Endothelial cell of umbilical vein (primary cell): ENCODE measurements around the gene TTC9. TPM values are rescaled to one million over a fixed set of nuclear protein-coding genes. Genes with fewer than 3 reads are reported as not detected.

Source experiments
- BruUV-seq: library from RNA; stranded (reverse); fragments of 400-500 nt; replicated peaks from 2 replicates; lab custom pipeline; 2021; lab: Mats Ljungman, UMichigan
- CTCF ChIA-PET: fragments of 300-600, 350-600 bp; sonication (Branson Sonifier 250); formaldehyde crosslinking; loops from one replicate; lab custom pipeline; 2021; ENCODE audit warnings: antibody characterized with exemption, inconsistent platforms; lab: Charles Lee
- POLR2A ChIA-PET: fragments of 300-600, 350-600 bp; sonication (Branson Sonifier 250); formaldehyde crosslinking; loops from one replicate; lab custom pipeline; 2021; ENCODE audit warnings: antibody characterized with exemption, inconsistent platforms; lab: Charles Lee
- DNase-seq: peaks from one replicate; pipeline ENCODE4 v3.0.0-alpha.2; 2011; ENCODE audit warnings: low read depth, low spot score
- FAIRE-seq: peaks from 2 replicates; lab custom pipeline; 2011; peaks lifted over from hg19 to GRCh38; lab: Jason Lieb, UNC
- H2AFZ ChIP-seq: 2 replicates; pipeline ENCODE4 v1.6.0; 2012; ENCODE audit warnings: low read depth, low read length, control low read depth, inconsistent platforms
- H3K27ac ChIP-seq: 2 replicates; pipeline ENCODE4 v1.5.1; 2011; ENCODE audit warnings: low read depth, mild to moderate bottlenecking, control low read depth, low read length, moderate library complexity; ENCODE audit not compliant: insufficient read depth
- H3K27me3 ChIP-seq, 2 experiments: 2 replicates each; pipeline versions ENCODE4 v1.6.0 to v1.6.1; 2011; ENCODE audit warnings: low read length in 2 of 2, mixed read lengths in 1 of 2; ENCODE audit not compliant: control insufficient read depth in 2 of 2, insufficient read depth in 2 of 2
- H3K36me3 ChIP-seq, 2 experiments: 2 replicates in 1 of 2; 3 replicates in 1 of 2; pipeline ENCODE4 v1.5.1; 2011; ENCODE audit warnings: low read length in 2 of 2, mild to moderate bottlenecking in 1 of 2, moderate library complexity in 1 of 2; ENCODE audit not compliant: control insufficient read depth in 2 of 2, insufficient read depth in 2 of 2; ENCODE audit errors: extremely low read depth in 1 of 2
- H3K4me1 ChIP-seq: 3 replicates; pipeline ENCODE4 v1.5.1; 2011; ENCODE audit warnings: mild to moderate bottlenecking, low read length; ENCODE audit not compliant: control insufficient read depth, insufficient read depth; ENCODE audit errors: extremely low read depth
- H3K4me2 ChIP-seq: 2 replicates; pipeline ENCODE4 v1.6.1; 2011; ENCODE audit warnings: low read length, control low read depth, mixed read lengths; ENCODE audit not compliant: insufficient read depth
- H3K4me3 ChIP-seq, 3 experiments: fragments of 200-600 bp in 1 of 3; sonication (generic), shearing (Covaris generic) in 1 of 3; replicated peaks in 1 of 3; 2 replicates each; pipeline ENCODE4 v1.5.1; 2011 to 2016; ENCODE audit warnings: control low read depth in 3 of 3, low read length in 3 of 3, mild to moderate bottlenecking in 2 of 3, inconsistent platforms in 1 of 3, low read depth in 1 of 3, moderate library complexity in 1 of 3; ENCODE audit not compliant: insufficient read depth in 1 of 3
- H3K79me2 ChIP-seq: 2 replicates; pipeline ENCODE4 v1.6.0; 2012; ENCODE audit warnings: low read length, inconsistent platforms; ENCODE audit not compliant: control insufficient read depth, insufficient read depth
- H3K9ac ChIP-seq: replicated peaks from 2 replicates; pipeline ENCODE3; 2011; ENCODE audit warnings: low read length, control low read depth; ENCODE audit not compliant: insufficient read depth; ENCODE audit errors: extremely low read depth
- H3K9me1 ChIP-seq: replicated peaks from 3 replicates; pipeline ENCODE4 v1.6.0; 2011; ENCODE audit warnings: mild to moderate bottlenecking, low read length; ENCODE audit not compliant: control insufficient read depth, insufficient read depth; ENCODE audit errors: extremely low read depth
- H3K9me3 ChIP-seq: replicated peaks from 2 replicates; pipeline ENCODE4 v1.5.1; 2012; ENCODE audit warnings: low read length, inconsistent platforms; ENCODE audit not compliant: control insufficient read depth, insufficient read depth
- H4K20me1 ChIP-seq: replicated peaks from 2 replicates; pipeline ENCODE3; 2011; ENCODE audit warnings: mild to moderate bottlenecking, low read length; ENCODE audit not compliant: control insufficient read depth, insufficient read depth; ENCODE audit errors: extremely low read depth
- CTCF ChIP-seq, 2 donors: IDR thresholded peaks; 1 replicate in 1 of 2; 2 replicates in 1 of 2; pipeline ENCODE4 v1.5.1; 2011; ENCODE audit warnings: low read length in 2 of 2, mild to moderate bottlenecking in 2 of 2, moderate library complexity in 2 of 2, control low read depth in 1 of 2, inconsistent platforms in 1 of 2, low read depth in 1 of 2; ENCODE audit not compliant: insufficient read depth in 1 of 2; ENCODE audit errors: extremely low read depth in 1 of 2
- EZH2 ChIP-seq: IDR thresholded peaks from 2 replicates; pipeline ENCODE4 v1.6.1; 2012; ENCODE audit warnings: borderline replicate concordance, low read depth, mild to moderate bottlenecking, moderate library complexity, low read length, inconsistent platforms; ENCODE audit not compliant: severe bottlenecking
- FOS ChIP-seq: IDR thresholded peaks from 2 replicates; pipeline ENCODE4 v1.6.1; 2011; ENCODE audit warnings: mild to moderate bottlenecking, low read length, moderate library complexity, borderline replicate concordance; ENCODE audit not compliant: insufficient read depth
- GATA2 ChIP-seq: IDR thresholded peaks from 2 replicates; pipeline ENCODE4 v1.7.0; 2011; ENCODE audit warnings: low read depth, mild to moderate bottlenecking, moderate library complexity, mixed read lengths, low read length; ENCODE audit not compliant: insufficient read length, insufficient read depth
- JUN ChIP-seq: IDR thresholded peaks from 2 replicates; pipeline ENCODE4 v1.6.1; 2011; ENCODE audit warnings: borderline replicate concordance, low read depth; ENCODE audit not compliant: insufficient read length, insufficient read depth
- MAX ChIP-seq: IDR thresholded peaks from 2 replicates; pipeline ENCODE4 v1.6.1; 2011; ENCODE audit not compliant: insufficient read depth, insufficient read length
- MYC ChIP-seq: IDR thresholded peaks from one replicate; pipeline ENCODE4 v1.6.1; 2011; ENCODE audit warnings: mild to moderate bottlenecking, low read depth, low read length
- POLR2A ChIP-seq: IDR thresholded peaks from 2 replicates; pipeline ENCODE4 v1.6.1; 2012; ENCODE audit warnings: low read depth, mild to moderate bottlenecking, control low read depth, low read length
- POLR2AphosphoS5 ChIP-seq: IDR thresholded peaks from 2 replicates; pipeline ENCODE4 v1.6.1; 2012; ENCODE audit warnings: low read depth, mild to moderate bottlenecking, control low read depth, low read length, moderate library complexity; ENCODE audit not compliant: insufficient read depth
- dilution Hi-C: fragments of 300-500 bp; cut with MboI; formaldehyde crosslinking; loops from one replicate; pipeline ENCODE4 v1.15.0; 2019; ENCODE audit warnings: low sequenced_read_pairs; ENCODE audit not compliant: extremely low pct_ligation_motif_present
- intact Hi-C: fragments of 100-400 bp; cut with micrococcal nuclease; formaldehyde crosslinking; loops from one replicate; pipeline ENCODE4 v1.10.0; 2022
- polyA plus RNA-seq, 4 experiments: library from polyadenylated mRNA; depleted of rRNA in 3 of 4; stranded (reverse) in 3 of 4; unstranded in 1 of 4; fragments of >200 nt; gene quantifications; 2 replicates each; pipeline versions ENCODE4 v1.2.1 to v1.2.3, GENCODE V29; 2011 to 2012; ENCODE audit warnings: missing spikeins in 1 of 4
- total RNA-seq: library from RNA; stranded (reverse); gene quantifications from 2 replicates; pipeline ENCODE4 v1.2.3, GENCODE V29; 2021

Gene TTC9
- total and polyA plus RNA-seq, 2 donors (not counting 3 experiments of a cell fraction or from before 2014, with no cell fraction given) = 0.06 TPM; not detected in 1

GRCh38 chr14:70685474-70686197 lies 43.9 kb downstream of the TTC9 start:
- H3K27me3 ChIP-seq = no peaks in the 10 kb centered on the region
- CTCF ChIA-PET = no interaction called here
- POLR2A ChIA-PET = no interaction called here
- dilution Hi-C loops (no loop called here), intact Hi-C loops (no loop called here)
- DNase-seq (no peak), FAIRE-seq (no peak)
- no peak overlapping the region for H3K4me2 ChIP-seq
- no peak overlapping the region for H3K9ac ChIP-seq
- TF ChIP-seq POLR2AphosphoS5 = no peak
- TF ChIP-seq MAX = no peak
- TF ChIP-seq CTCF (IDR thresholded peaks at IDR 0.05; ENCODE audit: extremely low read depth in 1 of 2, insufficient read depth in 1 of 2, low read depth in 1 of 2, low read length in 2 of 2) = no peak
- no peak for TF ChIP-seq MYC
- no peak for TF ChIP-seq POLR2A
- no peak for TF ChIP-seq JUN
- no peak for TF ChIP-seq EZH2
- no peak for TF ChIP-seq GATA2
- no peak for TF ChIP-seq FOS
- H3K4me1 ChIP-seq = no peaks in the 10 kb centered on the region
- no TSS peak for BruUV-seq
- H3K9me3 ChIP-seq = no peaks in the 10 kb centered on the region
- H3K27ac ChIP-seq = no peak overlapping the region
- no peak overlapping the region for H2AFZ ChIP-seq
- H3K36me3 ChIP-seq = no peaks in the 10 kb centered on the region
- no peaks in the 10 kb centered on the region for H3K79me2 ChIP-seq
- no peak overlapping the region for H3K4me3 ChIP-seq
- H4K20me1 ChIP-seq = no peaks in the 10 kb centered on the region
- H3K9me1 ChIP-seq = no peaks in the 10 kb centered on the region
